ENCODE data around the gene SLC22A23. TPM values are rescaled to one million over a fixed set of nuclear protein-coding genes. Genes with fewer than 3 reads are reported as not detected.

Gene SLC22A23
- total RNA-seq, 1 donor from 2014 or later = 18.7 TPM

GRCh38 chr6:3340894-3341293, 116.0 kb downstream of the SLC22A23 start:
- TF ChIP-seq CTCF (IDR thresholded peaks at IDR 0.05; ENCODE audit: insufficient read depth, low read length, severe bottlenecking) = no peak
- Histone ChIP-seq H3K27me3 (ENCODE audit: control insufficient read depth, insufficient read depth, low read length) (no peaks in the 10 kb centered on the region), H3K4me3 (ENCODE audit: low read depth, low read length) (no peak overlapping the region), H3K36me3 (ENCODE audit: control insufficient read depth, insufficient read depth, low read length) (no peaks in the 10 kb centered on the region)
- DNase-seq (ENCODE audit: low read depth) = no peak
- FAIRE-seq = no peak

GRCh38 chr6:3340358-3340802, 116.5 kb downstream of the SLC22A23 start:
- DNase-seq (ENCODE audit: low read depth) (no peak), FAIRE-seq (no peak)
- no peaks in the 10 kb centered on the region for H3K36me3 ChIP-seq (ENCODE audit: control insufficient read depth, insufficient read depth, low read length)
- no peak for TF ChIP-seq CTCF (IDR thresholded peaks at IDR 0.05; ENCODE audit: insufficient read depth, low read length, severe bottlenecking)
- H3K27me3 ChIP-seq (ENCODE audit: control insufficient read depth, insufficient read depth, low read length) = no peaks in the 10 kb centered on the region
- H3K4me3 ChIP-seq (ENCODE audit: low read depth, low read length) = no peak overlapping the region

- no peak for TF ChIP-seq CTCF (IDR thresholded peaks at IDR 0.05; ENCODE audit: insufficient read depth, low read length, severe bottlenecking)
- DNase-seq (ENCODE audit: low read depth) (no peak), FAIRE-seq (no peak)
- Histone ChIP-seq H3K27me3 (ENCODE audit: control insufficient read depth, insufficient read depth, low read length) (no peaks in the 10 kb centered on the region), H3K36me3 (ENCODE audit: control insufficient read depth, insufficient read depth, low read length) (no peaks in the 10 kb centered on the region), H3K4me3 (ENCODE audit: low read depth, low read length) (no peak overlapping the region)
Observed at GRCh38 chr6:3339811-3340210, 117.0 kb downstream of the SLC22A23 start.

- H3K4me3 ChIP-seq (ENCODE audit: low read depth, low read length) = no peak overlapping the region
- no peak for FAIRE-seq
- peak; percentile 38 for DNase-seq (ENCODE audit: low read depth)
Observed at GRCh38 chr6:3337521-3338350, 119.1 kb downstream of the SLC22A23 start.

GRCh38 chr6:3336859-3337515, 119.9 kb downstream of the SLC22A23 start:
- no peaks in the 10 kb centered on the region for H3K27me3 ChIP-seq (ENCODE audit: control insufficient read depth, insufficient read depth, low read length)
- no peak overlapping the region for H3K4me3 ChIP-seq (ENCODE audit: low read depth, low read length)
- TF ChIP-seq CTCF (IDR thresholded peaks at IDR 0.05; ENCODE audit: insufficient read depth, low read length, severe bottlenecking) = no peak
- H3K36me3 ChIP-seq (ENCODE audit: control insufficient read depth, insufficient read depth, low read length) = no peaks in the 10 kb centered on the region
- no peak for FAIRE-seq
- no peak for DNase-seq (ENCODE audit: low read depth)

More at GRCh38 chr6:3337521-3338350, 119.1 kb downstream of the SLC22A23 start:
- Histone ChIP-seq H3K27me3 (ENCODE audit: control insufficient read depth, insufficient read depth, low read length) (no peaks in the 10 kb centered on the region), H3K36me3 (ENCODE audit: control insufficient read depth, insufficient read depth, low read length) (no peaks in the 10 kb centered on the region)
- no peak for TF ChIP-seq CTCF (IDR thresholded peaks at IDR 0.05; ENCODE audit: insufficient read depth, low read length, severe bottlenecking)

Data from bronchial epithelial cell (primary cell).